ENCODE measurements around the gene VPS18.

DNA sequence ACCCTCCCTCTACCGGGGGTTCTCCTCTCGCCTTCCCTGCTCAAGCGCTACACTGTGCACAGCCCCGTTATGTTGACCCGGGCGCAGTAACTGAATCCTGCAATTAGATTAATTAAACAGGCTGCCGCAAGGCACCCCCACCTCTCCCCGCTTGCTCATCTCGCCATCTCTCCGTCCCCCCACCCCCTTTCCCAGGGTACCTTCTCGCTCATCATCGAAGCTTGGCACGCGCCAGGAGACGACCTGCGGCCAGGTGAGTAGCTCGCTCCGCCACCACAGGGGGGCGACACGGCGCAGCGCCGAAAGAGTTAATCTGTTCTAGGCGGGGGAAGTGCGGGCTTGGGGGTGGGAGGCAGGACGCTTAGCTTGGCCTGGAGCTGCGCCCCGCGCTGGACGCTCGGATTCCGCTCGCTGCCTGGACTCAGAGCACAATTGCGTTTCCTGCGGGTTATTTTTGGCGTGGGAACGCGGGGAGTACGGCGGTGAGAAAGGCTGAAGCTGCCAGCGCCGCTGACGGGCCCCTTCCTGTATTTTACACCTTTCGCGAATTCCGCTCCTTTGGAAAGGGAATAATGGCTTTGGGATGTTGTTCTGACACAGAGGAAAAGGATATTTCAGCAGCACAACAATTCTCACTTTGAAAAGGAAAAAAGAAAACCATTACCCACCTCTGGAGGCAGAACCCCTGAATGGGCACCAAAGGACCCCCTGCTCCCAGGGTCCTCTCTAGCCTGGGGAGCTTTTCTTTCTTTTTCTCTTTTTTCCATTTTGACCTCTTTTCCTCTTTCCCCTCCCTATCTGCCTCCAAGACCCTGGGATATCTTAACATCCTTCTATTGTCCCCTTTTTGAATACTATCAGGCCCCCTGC lies 36.4 kb downstream of the VPS18 start:
- TF ChIP-seq, protein P1, sequence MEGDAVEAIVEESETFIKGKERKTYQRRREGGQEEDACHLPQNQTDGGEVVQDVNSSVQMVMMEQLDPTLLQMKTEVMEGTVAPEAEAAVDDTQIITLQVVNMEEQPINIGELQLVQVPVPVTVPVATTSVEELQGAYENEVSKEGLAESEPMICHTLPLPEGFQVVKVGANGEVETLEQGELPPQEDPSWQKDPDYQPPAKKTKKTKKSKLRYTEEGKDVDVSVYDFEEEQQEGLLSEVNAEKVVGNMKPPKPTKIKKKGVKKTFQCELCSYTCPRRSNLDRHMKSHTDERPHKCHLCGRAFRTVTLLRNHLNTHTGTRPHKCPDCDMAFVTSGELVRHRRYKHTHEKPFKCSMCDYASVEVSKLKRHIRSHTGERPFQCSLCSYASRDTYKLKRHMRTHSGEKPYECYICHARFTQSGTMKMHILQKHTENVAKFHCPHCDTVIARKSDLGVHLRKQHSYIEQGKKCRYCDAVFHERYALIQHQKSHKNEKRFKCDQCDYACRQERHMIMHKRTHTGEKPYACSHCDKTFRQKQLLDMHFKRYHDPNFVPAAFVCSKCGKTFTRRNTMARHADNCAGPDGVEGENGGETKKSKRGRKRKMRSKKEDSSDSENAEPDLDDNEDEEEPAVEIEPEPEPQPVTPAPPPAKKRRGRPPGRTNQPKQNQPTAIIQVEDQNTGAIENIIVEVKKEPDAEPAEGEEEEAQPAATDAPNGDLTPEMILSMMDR (conservative IDR thresholded peaks at IDR 0.05; ENCODE audit: low read depth, low read length) = peak; percentile 71
- peak; percentile 55 for TF ChIP-seq EZH2 (IDR thresholded peaks at IDR 0.05; ENCODE audit: borderline replicate concordance, low read depth, low read length, poor library complexity, severe bottlenecking)

All from A673 (cell line).